Activated CD8-positive, alpha-beta memory T cell treated with anti-CD3 and anti-CD28 coated beads for 4 hours (primary cell): ENCODE results near the gene THNSL1.

Source experiments
- DNase-seq, 2 donors: peaks; one replicate each; pipeline ENCODE4 v3.0.0-alpha.2; 2020; ENCODE audit warnings: low read depth in 2 of 2

THNSL1 gene

DNA sequence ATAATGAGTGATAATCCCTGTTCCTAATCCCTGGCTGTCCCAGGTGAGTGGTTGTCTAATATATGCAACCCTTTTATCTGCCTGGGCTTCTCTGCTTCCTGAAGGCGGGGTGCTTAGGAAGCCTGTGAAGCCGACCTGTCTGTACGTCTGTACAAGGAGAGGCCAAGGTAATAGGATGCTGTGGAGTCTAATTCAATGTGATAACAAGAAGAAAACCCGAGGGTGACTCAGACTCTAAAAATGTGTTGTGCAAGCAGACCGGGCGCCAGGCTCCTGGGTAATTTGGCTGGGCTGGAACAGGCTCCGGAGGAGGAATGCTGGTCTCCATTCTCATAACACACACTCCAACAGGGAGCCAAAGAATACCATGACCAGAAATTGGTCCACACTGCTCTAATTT lies 43.6 kb downstream of the THNSL1 start:
- no peak for DNase-seq

GRCh38 chr10:25061125-25061524 lies 44.7 kb downstream of the THNSL1 start:
- no peak for DNase-seq

GRCh38 chr10:25061711-25062449 lies 45.5 kb downstream of the THNSL1 start:
- DNase-seq, result no peak

- DNase-seq, result no peak
Observed at GRCh38 chr10:25063157-25063556, 46.7 kb downstream of the THNSL1 start.

GRCh38 chr10:25063644-25064043 lies 47.2 kb downstream of the THNSL1 start:
- DNase-seq, result no peak

GRCh38 chr10:25064401-25064800 lies 48.0 kb downstream of the THNSL1 start:
- no peak for DNase-seq

DNA sequence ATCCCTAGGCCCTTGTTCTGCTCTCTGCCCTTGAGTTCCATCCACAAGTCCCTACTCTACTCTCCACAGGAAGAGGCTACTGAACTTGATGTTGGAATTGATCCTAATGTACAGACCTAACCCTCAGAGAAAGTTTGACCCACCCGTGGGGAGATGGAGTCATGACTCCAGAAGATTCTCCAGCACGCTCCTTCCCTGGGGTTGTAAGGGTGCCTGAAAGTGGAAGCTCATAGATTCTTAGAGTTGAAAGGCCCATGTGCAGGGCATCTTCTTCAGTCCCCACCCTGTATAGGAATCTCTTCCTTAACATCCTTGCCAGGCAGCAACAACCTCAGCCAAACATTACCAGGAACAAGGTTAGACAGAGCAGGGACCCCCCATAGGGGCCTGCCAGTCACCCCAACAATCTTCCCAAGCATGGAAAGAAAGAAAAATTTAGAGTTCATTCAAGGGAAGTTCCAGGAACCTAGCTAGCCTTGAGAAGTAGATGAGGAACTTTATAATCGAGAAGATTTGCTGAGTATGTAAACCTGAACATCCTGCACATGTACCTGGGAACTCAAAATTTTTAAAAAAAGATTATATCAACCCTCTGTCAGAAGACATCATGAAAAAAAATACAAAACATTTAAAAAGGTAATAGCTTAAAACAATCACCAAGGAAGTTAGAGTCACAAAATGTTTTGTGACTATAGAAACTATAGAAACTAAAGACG lies 49.5 kb downstream of the THNSL1 start:
- no peak for DNase-seq

DNA sequence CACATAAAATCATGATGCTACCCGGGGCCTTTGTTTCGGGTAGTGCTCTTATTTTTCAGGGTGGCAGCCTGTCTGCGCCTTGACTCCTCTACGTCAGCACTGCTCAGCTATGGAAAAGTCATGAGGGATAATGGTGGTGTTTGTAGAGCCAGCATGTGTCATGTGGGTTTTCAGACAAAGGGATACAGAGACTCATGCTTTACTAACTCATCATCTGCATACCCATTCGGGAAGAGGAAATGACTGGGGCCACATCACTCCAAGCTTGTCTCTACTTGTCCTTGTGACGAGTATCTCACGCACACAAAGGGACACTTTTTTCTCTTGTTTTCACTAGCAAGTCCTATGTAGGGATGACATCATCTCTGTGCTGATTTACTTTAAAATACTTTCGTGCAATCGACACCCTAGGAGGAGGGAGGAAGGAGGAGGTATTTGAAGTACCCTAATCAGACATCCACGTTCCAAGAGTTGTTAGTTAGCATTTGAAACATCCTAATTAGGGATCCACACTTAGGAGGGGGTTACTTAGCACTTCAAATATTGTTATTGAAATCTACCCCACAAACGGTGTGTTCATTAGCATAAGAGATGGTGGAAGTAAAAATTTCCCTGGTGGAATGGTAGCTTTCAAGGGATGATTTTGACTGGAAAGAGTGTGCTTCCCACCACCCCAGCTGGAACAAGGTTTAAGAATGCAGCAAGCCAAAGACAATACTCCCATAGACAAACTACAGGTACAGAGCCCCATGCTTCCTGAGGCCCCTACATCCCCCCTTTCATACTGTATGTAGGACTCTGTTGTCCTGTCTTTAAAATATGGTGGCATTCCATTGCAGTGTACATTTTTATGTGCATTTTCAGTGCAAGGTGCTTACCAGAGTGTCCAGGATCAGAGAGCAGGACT lies 52.0 kb downstream of the THNSL1 start:
- DNase-seq, result no peak

GRCh38 chr10:25071227-25071626 lies 54.8 kb downstream of the THNSL1 start:
- DNase-seq, result no peak

DNA sequence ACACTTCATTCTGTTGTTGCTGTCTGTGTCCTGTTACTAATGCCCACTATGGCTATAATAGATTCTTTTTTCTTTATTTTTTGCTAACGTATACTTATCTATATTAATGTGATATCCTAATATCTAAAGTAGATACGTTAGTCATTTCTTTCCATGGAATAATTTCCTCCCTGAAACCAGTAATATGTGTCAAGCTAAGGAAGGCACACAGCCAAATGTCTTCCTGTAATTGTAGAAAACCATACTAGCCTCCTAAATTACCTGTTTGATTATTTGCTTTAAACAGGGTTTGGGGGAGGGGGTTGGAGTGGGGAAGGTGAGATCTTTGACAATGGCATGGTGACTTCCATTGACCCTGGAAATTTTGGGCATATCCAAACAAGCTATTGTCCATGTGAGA lies 56.4 kb downstream of the THNSL1 start:
- no peak for DNase-seq

GRCh38 chr10:25075825-25076224 lies 59.4 kb downstream of the THNSL1 start:
- DNase-seq, result no peak
